HL-60/S4 (cell line): ENCODE data around the gene DBT.
"Not testable (repeated sequence)": the region's sequence is repeated elsewhere in the genome, so short reads cannot be mapped to it uniquely, and the experiment has no call there.

Experiments used
- in situ Hi-C: fragments of 300-500 bp; cut with MboI; formaldehyde crosslinking; loops from 2 replicates; pipeline ENCODE4 v1.14.3; 2022; ENCODE audit warnings: low sequenced_read_pairs

DBT gene

DNA sequence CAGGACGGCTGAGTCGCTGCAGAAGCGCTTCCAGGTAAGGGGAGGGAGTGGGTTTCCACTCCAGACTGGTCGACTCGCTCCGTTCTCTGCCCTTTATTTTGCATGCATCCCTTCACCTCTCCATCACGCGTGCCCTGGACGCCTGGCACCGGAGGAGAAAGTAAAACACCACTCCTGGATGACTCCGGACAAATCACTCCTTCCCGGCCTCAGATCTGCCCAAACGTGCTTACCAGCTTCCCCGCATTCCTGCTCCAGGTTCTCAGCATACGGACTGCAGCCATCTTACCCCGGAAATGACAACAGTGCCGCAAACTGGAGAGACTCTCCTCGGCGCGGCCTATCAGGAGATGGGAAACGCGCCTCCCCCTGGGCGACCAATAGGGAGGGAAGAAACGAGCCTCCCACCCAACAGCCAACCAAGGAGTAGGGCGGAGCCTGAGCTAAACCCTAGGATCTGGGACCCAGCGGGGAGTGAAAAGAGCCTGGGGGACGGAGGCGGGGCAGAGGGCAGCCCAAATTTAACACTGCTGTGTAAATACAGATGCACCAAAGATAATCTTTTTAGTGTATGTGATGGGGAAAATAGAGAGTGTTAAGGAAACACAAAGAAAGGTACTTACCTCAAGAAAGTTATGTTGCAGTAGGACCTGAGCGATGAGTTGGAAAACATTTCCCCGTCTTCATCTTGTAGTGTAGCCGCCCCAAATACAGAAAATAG lies at the start of gene DBT:
TSS of gene DBT (minus strand) at position 298 of the 721 bp plus-strand sequence. CDS start at position 284, 14 bp downstream.
- in situ Hi-C loops = no loop called here

DNA sequence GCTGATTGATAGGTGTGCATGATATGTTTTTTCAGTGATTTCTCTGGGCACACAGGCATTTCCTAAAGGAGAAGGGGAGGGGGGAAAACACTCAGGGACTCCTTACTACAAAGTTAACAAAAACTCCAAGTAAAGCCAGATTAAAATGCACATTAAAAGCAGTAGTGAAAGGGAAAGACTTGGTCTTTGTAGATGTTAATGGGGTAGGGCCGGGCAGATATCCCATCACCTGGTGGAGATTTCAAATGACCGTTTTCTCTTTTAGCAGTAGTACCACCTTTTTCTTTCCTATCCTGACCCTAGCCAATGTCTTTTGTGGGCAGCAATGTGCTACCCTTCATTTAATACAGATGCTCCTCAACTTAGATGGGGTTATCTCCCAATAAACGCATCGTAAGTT lies 48.9 kb upstream of the DBT start:
- in situ Hi-C loops = no loop called here

DNA sequence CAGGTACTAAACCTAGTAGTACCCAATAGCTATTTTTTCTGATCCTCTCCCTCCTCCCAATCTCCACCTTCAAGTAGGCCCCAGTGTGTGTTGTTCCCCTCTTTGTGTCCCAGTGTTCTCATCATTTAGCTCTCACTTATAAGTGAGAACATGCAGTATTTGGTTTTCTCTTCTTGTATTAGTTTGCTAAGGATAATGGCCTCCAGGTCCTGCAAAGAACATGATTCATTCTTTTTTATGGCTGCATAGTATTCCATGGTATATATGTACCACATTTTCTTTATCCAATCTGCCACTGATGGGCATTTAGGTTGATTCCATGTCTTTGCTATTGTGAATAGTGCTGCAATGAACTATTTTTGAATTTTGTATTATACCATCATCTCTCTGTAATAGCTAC lies 47.4 kb upstream of the DBT start:
- in situ Hi-C loops = not testable (repeated sequence)

DNA sequence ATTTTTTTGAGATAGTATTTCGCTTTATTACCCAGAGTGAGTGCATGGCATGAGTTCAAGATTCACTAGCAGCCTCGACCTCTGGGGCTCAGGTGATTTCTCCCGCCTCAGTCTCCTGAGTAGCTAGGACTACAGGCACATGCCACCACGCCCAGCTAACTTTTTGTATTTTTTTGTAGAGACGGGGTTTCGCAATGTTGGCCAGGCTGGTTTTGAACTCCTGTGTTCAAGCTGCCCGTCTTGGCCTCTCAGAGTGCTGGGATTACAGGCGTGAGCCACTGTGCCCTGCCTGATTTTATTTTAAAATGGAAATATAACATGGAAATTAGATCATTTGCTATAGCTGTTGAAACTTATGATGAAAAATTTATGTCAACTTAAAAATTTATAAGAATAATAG lies 46.5 kb upstream of the DBT start:
- in situ Hi-C loops = no loop called here

DNA sequence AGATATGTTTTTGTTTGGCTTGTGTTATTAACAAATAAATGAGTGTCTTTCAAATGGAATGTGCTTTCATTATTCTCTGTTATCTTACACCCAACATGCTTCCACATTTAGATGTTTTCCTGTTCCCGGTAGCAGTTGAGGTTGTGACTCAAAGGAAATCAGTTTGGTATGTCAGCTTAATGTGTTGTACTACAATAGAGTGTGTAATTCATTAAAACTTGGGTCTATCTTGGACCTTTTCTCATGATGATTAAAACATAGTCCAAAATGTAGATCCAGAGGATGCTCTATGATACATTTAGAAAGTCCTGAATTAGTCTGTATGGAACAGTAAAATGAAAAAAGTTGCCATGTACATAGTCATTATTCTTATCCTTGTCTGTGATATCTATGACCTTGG lies 43.1 kb upstream of the DBT start:
- in situ Hi-C loops = no loop called here

DNA sequence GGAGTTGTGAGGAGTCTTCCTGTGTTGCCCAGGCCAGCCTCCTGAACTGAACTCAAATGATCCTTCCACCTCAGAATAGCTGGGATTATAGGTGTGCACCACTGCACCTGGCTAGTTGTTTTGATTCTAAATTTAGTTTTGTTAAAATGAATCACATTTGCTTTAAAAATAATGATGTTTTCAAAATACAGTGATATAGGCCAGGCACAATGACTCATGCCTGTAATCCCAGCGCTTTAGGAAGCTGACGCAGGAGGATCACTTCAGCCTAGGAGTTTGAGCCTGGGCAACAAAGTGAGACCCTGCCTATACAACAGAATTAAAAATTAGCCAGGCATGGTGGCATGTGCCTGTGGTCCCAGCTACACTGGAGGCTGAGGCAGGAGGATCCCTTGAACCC lies 40.7 kb upstream of the DBT start:
- in situ Hi-C loops = no loop called here

DNA sequence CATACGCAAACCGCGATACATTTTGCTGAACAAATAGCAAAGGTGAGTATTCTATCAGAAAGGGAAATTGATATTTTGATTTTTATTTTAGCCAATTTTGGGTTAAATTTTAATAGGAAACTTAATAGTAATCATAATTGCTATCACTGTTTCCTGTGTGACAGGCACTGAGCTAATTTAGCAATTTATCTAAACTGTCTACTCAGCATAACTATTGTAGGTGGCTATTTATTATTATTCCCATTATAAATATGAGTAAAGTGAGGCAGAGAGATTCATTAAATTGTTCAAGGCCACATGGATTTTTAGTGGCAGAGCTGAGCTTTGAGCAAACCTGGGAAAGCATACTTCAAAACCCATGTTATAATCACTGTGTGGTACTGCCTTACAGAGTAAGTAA lies 37.5 kb upstream of the DBT start:
- in situ Hi-C loops = no loop called here

DNA sequence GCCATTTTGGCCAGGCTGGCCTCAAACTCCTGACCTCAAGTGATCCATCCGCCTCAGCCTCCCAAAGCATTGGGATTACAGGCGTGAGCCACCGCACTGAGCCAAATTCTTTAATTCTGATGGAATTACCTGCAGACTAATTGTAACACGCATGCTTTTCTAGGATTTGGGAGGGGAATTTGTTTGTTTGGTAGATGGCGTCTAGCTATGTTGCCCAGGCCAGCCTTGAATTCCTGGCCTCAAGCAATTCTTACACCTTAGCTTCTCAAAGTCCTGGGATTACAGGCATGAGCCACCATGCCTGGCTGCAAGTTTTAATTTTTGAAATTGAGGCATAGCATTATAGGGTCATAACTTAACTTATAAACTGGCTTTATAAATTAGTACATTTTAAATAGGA lies 35.0 kb upstream of the DBT start:
- in situ Hi-C loops = no loop called here

DNA sequence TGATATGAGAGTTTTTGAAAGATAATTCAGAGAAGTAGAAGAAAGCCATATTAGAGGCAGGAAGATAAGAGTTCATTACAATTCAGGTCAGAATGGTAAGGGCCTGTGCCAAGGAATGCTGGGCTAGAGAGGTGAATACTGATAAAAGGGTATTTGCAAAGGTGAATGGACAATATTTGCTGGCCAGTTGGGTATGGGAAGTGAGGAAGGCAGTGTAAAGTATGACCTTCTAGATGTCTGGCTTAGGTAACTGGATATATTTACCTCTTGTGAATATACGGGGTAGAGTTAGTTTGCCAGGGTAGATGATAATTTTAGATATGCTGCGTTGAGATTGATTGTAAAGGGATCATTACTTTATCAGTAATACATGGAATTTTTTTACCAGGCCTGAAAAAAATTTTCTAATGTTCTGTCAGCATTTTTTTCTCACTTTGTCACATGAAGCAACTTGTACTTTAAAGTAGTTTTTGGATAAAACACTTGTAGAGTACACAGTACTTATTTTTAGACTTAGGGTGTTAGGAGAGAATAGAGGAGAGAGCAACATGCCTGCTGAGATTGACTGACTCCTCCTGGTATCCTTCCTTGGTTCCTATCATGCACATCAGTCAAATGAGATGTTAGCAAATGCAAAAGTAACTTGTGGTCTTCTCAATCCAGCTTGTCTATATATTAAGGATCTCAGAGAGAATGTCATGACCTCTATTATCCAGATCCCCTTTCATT lies 30.5 kb upstream of the DBT start:
- in situ Hi-C loops = no loop called here

DNA sequence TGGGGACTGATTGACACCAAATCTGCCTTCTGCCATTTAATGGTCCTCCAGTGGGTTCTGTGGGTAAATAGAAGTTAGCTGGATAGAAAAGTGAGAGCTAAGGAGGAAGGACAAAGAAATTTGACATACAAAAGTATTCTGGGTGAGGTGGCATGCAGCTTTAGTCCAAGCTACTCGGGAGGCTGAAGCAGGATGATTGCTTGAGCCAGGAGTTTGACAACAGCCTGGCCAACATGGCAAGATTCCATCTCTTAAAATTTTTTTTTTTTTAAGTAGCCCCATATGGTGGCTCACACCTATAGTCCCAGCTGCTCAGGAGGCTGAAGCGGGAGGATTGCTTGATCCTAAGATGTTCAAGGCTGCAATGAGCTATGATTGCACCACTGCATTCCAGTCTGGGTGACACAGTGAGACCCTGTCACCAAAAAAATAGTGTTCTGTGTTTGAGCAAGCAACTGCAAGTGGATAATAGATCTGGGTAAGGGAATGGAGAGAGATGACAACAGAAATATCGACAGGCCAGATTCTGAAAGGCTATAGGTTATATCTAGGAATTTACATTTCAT lies 29.8 kb upstream of the DBT start:
- in situ Hi-C loops = no loop called here

DNA sequence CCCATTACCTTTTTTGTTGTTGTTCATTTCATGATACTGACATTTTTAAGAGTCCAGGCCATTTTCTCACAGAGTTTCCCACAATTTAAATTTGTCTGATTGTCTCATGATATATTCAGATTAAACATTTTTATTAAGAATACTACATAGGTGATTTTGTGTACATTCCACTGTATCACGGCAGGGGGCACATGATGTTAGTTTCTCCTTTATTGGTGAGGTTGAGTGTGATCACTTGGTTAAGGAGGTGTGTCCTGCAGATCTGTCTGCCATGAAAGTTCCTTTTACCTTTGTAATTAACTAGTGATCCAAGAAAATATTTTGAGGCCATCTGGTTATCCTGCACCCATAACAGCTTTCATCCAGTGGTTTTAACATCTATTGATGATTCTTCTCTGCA lies 28.2 kb upstream of the DBT start:
- in situ Hi-C loops = no loop called here

DNA sequence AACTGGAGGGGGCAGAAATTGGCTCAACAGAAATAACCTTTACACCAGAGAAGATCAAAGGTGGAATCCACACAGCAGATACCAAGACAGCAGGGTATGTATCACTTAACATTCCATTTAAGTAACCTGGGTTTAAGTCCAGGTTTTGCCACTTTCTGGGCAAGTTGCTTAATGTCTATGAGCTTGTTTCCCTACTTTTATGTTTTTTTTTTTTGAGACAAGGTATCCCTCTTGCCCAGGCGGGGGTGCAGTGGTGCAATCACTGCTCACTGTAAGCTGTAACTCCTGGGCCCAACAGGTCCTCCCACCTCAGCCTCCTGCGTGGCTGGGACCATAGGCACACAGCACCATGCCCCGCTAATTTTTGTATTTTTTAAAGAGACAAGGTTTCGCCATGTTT lies 18.6 kb upstream of the DBT start:
- in situ Hi-C loops = no loop called here

DNA sequence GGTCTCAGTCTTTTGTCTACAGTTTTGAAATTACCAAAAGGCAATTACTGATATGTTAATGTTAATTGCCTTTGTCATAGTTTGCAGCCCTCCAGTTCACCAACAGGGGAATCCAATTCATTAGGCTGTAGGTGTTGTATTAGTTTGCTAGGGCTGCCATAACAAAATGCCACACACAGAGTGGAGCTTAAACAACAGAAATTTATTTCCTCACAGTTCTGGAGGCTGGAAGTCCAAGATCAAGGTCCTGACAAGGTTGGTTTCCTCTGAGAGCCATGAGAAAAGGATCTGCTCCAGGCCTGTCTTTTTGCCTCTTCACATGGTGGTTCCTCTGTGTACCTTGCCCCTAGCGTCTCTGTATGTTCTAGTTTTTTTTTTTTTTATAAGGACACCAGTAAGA lies 17.6 kb upstream of the DBT start:
- in situ Hi-C loops = no loop called here

DNA sequence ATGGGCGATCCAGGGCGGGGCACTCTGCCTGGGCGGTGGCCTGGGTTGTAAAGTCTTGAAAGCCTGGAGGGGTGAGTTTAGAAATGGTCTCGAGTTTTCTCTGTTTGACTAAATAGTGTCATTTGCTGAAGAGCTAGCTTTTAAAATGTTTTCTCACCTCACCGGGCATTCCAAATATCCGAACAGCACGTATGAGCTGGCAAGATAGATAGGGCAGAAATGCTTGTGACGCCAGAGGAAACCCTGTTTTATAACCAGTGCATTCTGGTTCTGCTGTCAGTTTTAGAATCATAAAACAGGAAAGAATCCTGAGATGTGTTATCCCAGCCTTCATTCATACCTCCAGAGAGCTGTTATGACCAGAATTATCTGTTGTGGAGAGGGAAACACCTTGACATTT lies 17.1 kb upstream of the DBT start:
- in situ Hi-C loops = no loop called here

DNA sequence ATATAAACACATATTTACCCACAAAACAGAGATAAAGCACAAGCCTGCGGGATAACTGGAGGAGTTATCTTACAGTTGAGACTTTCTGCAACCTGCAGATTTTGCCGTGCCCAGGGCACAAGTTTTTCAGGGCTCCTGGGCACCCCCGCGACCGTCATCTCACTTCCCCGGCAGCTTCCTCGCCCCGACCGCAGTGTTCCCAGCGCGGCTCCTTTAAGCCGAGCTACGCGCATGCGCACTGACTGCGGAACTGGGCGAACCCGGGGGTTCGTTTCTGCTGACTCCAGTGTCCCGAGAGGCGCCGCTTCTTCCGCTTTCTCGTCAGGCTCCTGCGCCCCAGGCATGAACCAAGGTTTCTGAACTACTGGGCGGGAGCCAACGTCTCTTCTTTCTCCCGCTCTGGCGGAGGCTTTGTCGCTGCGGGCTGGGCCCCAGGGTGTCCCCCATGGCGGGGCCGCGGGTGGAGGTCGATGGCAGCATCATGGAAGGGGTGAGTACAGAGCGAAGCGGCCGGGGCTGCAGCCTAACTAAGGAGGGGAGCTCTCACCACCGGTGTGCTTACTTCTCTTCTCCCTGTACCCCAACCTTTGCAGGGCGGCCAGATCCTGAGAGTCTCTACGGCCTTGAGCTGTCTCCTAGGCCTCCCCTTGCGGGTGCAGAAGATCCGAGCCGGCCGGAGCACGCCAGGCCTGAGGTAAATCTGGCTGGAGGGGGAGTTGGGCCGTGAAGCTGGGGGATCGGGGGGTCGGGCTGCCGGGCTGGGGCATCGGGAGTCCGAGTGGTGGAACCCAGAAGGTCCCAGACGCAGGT lies 16.5 kb upstream of the DBT start, which contains the start of gene RTCA:
TSS of gene RTCA (plus strand) at position 286 of the 810 bp plus-strand sequence. CDS start at position 446, 160 bp downstream.
- in situ Hi-C loops = no loop called here

DNA sequence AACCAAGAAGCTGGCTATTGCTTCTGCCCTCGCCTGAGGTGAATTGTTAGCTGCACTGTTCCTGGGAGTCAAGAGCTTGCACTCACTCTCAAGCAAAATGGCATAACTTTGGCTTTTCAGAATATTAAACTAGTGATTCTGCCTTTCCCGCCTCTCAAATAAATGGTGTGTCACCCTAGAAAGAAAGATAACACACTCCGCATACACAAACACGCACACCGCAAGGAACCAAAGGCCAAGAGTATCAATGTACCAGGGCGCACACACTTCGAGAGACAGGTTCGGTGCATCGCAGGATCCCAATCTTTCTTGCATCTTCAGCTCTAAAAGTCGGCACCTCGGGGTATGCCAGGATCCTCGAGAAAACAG lies 15.9 kb upstream of the DBT start:
- in situ Hi-C loops = no loop called here

DNA sequence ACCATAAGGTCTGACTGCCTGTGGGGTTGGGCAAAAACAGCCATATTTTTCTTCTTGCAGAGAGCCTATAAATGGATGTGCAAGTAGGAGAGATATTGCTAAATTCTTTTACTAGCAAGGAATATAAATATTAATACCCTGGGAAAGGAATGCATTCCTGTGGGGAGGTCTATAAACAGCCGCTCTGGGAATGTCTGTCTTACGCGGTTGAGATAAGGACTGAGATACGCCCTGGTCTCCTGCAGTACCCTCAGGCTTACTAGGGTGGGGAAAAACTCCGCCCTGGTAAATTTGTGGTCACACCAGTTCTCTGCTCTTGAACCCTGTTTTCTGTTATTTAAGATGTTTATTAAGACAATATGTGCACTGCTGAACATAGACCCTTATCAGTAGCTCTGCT lies 14.4 kb upstream of the DBT start:
- in situ Hi-C loops = not testable (repeated sequence)

DNA sequence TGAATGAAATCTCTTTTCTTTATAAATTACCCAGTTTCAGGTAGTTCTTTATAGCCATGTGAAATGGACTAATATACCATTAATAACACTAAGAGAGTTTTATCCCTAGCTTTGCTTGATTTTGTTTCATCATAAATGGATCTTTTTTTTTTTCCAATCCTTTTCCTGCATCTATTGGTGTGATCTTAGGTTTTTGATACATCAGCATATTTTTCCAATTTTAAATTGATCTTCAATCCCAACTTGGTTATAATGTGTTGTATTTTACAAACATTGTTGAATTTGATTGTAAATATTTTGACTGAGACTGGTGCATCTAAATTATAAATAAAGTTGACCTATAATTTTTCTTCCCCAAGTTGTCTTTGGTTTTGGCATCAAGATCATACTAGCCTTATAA lies 12.1 kb upstream of the DBT start:
- in situ Hi-C loops = no loop called here

DNA sequence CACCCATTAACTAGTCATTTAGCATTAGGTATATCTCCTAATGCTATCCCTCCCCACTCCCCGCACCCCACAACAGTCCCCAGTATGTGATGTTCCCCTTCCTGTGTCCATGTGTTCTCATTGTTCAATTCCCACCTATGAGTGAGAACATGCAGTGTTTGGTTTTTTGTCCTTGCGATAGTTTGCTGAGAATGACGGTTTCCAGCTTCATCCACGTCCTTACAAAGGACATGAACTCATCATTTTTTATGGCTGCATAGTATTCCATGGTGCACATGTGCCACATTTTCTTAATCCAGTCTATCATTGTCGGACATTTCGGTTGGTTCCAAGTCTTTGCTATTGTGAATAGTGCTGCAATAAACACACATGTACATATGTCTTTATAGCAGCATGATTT lies 8.8 kb upstream of the DBT start:
- in situ Hi-C loops = not testable (repeated sequence)

DNA sequence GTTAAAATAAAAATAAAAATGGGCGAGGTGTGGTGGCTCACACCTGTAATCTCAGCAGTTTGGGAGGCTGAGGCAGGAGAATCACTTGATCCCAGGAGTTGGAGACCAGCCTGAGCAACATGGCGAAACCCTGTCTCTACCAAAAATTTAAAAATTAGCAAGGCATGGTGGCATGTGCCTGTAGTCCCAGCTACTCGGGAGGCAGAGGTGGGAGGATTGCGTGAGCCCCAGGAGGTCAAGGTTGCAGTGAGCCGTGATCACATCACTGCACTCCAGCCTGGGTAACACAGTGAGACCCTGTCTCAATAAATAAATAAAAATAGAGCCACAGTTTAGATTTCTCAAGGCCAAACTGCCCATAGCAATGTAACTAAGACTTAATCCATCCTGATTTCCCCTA lies 6.6 kb upstream of the DBT start:
- in situ Hi-C loops = not testable (repeated sequence)

DNA sequence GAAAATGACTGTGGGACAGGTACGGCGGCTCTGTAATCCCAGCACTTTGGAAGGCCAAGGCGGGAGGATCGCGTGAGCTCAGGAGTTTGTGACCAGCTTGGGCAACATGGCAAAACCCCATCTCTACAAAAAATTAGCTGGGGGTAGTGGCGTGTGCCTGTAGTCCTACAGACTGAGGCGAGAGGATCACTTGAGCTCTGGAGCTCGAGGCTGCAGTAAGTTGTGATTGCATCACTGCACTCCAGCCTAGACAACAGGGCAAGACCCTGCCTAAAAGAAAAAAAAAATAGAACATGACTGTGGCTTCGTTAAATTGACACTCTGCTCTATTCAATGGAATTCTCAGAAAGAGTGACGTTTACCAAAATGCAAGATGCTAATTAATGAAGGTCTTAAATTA lies 3.9 kb upstream of the DBT start:
- in situ Hi-C loops = no loop called here
